Mesendoderm (in vitro differentiated cells): ENCODE results near the gene CROCC.

ENCODE experiments used
- DNase-seq: peaks from one replicate; pipeline ENCODE4 v3.0.0; 2013
- H2AK5ac ChIP-seq: 2 replicates; pipeline ENCODE4 v1.6.1; 2013; ENCODE audit warnings: low read length, inconsistent platforms
- H2BK120ac ChIP-seq: 2 replicates; pipeline ENCODE4 v1.6.1; 2013; ENCODE audit warnings: low read depth, mild to moderate bottlenecking, low read length, moderate library complexity, mixed read lengths
- H2BK15ac ChIP-seq: replicated peaks from 2 replicates; pipeline ENCODE4 v1.6.1; 2013; ENCODE audit warnings: low read depth, mild to moderate bottlenecking, moderate library complexity
- H2BK5ac ChIP-seq: 2 replicates; pipeline ENCODE4 v1.6.1; 2013; ENCODE audit warnings: low read length, inconsistent platforms
- H3K18ac ChIP-seq: 2 replicates; pipeline ENCODE4 v1.6.1; 2013; ENCODE audit warnings: mild to moderate bottlenecking, low read length, mixed read lengths
- H3K23ac ChIP-seq: one replicate; pipeline ENCODE4 v1.6.1; 2013; ENCODE audit warnings: low read length
- H3K27ac ChIP-seq: 2 replicates; pipeline ENCODE4 v1.5.1; 2013; ENCODE audit warnings: low read depth, mild to moderate bottlenecking, inconsistent platforms, low read length, moderate library complexity
- H3K27me3 ChIP-seq: 2 replicates; pipeline ENCODE4 v1.6.1; 2013; ENCODE audit warnings: low read length, control low read depth, mild to moderate bottlenecking, inconsistent platforms; ENCODE audit not compliant: insufficient read depth, poor library complexity
- H3K36me3 ChIP-seq: 2 replicates; pipeline ENCODE4 v1.6.1; 2013; ENCODE audit warnings: low read length, inconsistent platforms; ENCODE audit not compliant: control insufficient read depth, insufficient read depth
- H3K4ac ChIP-seq: one replicate; pipeline ENCODE4 v1.6.1; 2013; ENCODE audit warnings: low read depth, mild to moderate bottlenecking, low read length, moderate library complexity
- H3K4me1 ChIP-seq: 2 replicates; pipeline ENCODE4 v1.6.1; 2013; ENCODE audit warnings: low read depth, low read length, inconsistent platforms; ENCODE audit not compliant: control insufficient read depth
- H3K4me2 ChIP-seq: 2 replicates; pipeline ENCODE4 v1.6.1; 2013; ENCODE audit warnings: low read length
- H3K4me3 ChIP-seq: 2 replicates; pipeline ENCODE4 v1.5.1; 2013; ENCODE audit warnings: mild to moderate bottlenecking, low read length
- H3K56ac ChIP-seq: one replicate; pipeline ENCODE4 v1.6.1; 2013; ENCODE audit warnings: low read length
- H3K79me1 ChIP-seq: 2 replicates; pipeline ENCODE4 v1.6.1; 2013; ENCODE audit warnings: low read length, inconsistent platforms
- H3K79me2 ChIP-seq: 2 replicates; pipeline ENCODE4 v1.6.1; 2013; ENCODE audit warnings: mild to moderate bottlenecking, low read length; ENCODE audit not compliant: control insufficient read depth, insufficient read depth
- H3K9ac ChIP-seq: 2 replicates; pipeline ENCODE4 v1.6.1; 2013; ENCODE audit warnings: low read length, inconsistent platforms
- H4K5ac ChIP-seq: one replicate; pipeline ENCODE4 v1.6.1; 2013; ENCODE audit warnings: low read length
- H4K8ac ChIP-seq: one replicate; pipeline ENCODE4 v1.6.1; 2013; ENCODE audit warnings: low read depth, mild to moderate bottlenecking, control low read depth, low read length, moderate library complexity
- WGBS: extraction: QIAGEN DNeasy Blood & Tissue Kit; methylation state at CpG from one replicate; pipeline ENCODE4 v1.1.7; 2013; ENCODE audit warnings: low lambda C conversion rate, missing lambda C conversion rate; ENCODE audit not compliant: insufficient coverage; ENCODE audit errors: extremely low coverage; 5-methylcytosine and 5-hydroxymethylcytosine counted together

Gene CROCC

DNA sequence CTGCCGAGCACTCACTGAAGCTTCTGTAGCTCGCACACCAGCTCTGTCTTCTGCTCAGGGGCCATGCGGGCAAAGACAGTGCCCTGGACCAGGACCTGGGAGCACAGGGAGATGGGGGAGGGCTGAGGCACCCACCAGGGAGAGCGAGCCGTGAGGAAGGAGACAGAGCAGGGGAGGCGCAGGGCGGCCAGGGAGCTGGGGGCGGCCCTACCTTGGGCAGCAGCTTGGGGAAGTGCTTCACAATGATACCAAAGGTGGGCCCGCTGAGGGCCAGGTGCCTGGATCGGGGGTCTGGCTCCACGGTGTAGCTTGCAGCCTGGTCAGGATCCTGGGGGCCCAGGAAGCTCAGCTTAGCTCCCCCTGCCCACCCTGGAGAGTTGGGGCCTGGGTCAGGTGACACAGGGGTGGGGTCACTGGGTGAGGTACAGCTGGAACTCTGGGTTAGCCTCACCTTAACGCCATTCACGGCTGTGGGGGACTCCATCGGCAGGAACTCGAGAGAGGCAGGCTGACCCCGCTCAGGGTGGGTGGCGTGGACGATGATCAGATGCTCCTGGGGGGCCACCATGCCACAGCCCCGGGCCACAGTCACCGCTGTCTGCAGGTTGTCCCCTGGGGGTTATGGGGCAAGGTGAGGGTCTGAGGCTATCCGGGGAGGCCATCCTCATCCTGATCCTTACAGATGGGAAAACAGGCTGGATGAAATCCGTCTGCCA is 68.1 kb downstream of the CROCC start:
- no CpG with 5 or more reads among the region's 22 CpGs for WGBS
- H3K18ac ChIP-seq = no peak overlapping the region

DNA sequence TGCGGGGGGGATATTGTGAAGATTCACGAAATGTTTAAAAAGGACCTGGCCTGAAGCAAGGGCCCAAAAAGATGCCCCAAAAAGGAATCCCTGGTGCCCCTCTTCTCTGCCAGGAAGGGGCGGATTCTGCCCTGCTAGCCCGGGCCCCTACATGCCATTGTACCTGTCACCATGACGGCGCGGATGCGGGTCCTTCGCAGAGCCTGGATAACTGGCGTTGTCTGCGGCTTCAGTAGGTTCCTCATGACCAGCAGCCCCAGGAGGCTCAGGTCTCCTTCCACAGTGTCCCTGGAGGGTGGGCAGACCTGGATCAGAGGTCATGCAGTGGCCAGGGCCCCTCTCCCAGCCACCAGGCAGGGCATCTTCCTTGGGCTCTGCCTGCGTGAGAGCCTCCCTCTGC is 69.8 kb downstream of the CROCC start:
- Histone ChIP-seq H3K9ac (no peak overlapping the region), H3K79me1 (no peaks in the 10 kb centered on the region), H3K56ac (no peak overlapping the region), H3K4me3 (no peak overlapping the region), H4K5ac (no peak overlapping the region), H3K27ac (no peak overlapping the region), H3K4ac (no peak overlapping the region), H2AK5ac (no peak overlapping the region), H3K4me1 (no peaks in the 10 kb centered on the region), H3K79me2 (no peaks in the 10 kb centered on the region), H3K4me2 (no peak overlapping the region), H2BK15ac (no peak overlapping the region), H3K18ac (no peak overlapping the region), H3K23ac (no peak overlapping the region), H3K27me3 (no peaks in the 10 kb centered on the region), H2BK120ac (no peak overlapping the region), H2BK5ac (no peak overlapping the region), H3K36me3 (no peaks in the 10 kb centered on the region), H4K8ac (no peak overlapping the region)
- WGBS = no CpG with 5 or more reads among the region's 12 CpGs
- DNase-seq = no peak

More for the DNA sequence above, 68.1 kb downstream of the CROCC start:
- no peaks in the 10 kb centered on the region for H3K27me3 ChIP-seq
- no peak overlapping the region for H2BK15ac ChIP-seq
- no peak overlapping the region for H3K27ac ChIP-seq
- H3K4me3 ChIP-seq = no peak overlapping the region
- H4K8ac ChIP-seq = no peak overlapping the region
- H3K4me2 ChIP-seq = no peak overlapping the region
- H2BK120ac ChIP-seq = no peak overlapping the region
- no peak overlapping the region for H4K5ac ChIP-seq
- no peaks in the 10 kb centered on the region for H3K79me2 ChIP-seq
- H2AK5ac ChIP-seq = no peak overlapping the region
- H3K4me1 ChIP-seq = no peaks in the 10 kb centered on the region
- H3K79me1 ChIP-seq = no peaks in the 10 kb centered on the region
- H3K36me3 ChIP-seq = no peaks in the 10 kb centered on the region
- no peak overlapping the region for H3K56ac ChIP-seq
- H3K4ac ChIP-seq = no peak overlapping the region
- DNase-seq = no peak
- no peak overlapping the region for H2BK5ac ChIP-seq
- H3K23ac ChIP-seq = no peak overlapping the region
- no peak overlapping the region for H3K9ac ChIP-seq

DNA sequence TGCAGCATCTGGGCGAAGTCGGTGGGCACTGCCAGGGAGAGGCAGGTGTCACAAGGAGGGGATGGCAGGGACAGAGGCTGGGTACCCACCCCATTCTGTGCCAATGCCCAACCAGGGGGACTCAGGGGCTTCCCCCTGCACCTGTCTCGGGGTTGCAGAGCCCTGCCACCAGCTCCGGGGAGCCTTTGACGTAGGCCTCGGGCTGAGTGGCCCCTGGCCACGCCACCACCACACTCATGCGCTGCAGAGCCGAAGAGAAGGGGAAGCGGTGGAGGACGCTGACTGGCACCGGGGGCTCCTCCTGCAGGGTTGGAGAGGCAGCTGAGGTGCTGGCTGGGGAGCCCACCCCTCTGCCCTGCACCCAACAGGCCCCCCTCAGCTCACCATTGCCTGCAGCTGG is 70.4 kb downstream of the CROCC start:
- H3K18ac ChIP-seq = no peak overlapping the region
- H3K27me3 ChIP-seq = no peaks in the 10 kb centered on the region
- no peak for DNase-seq
- H3K9ac ChIP-seq = no peak overlapping the region
- no peaks in the 10 kb centered on the region for H3K4me1 ChIP-seq
- H3K79me1 ChIP-seq = no peaks in the 10 kb centered on the region
- H3K4me2 ChIP-seq = no peak overlapping the region
- H3K4ac ChIP-seq = no peak overlapping the region
- no CpG with 5 or more reads among the region's 12 CpGs for WGBS
- no peak overlapping the region for H2BK15ac ChIP-seq
- no peak overlapping the region for H3K27ac ChIP-seq
- no peak overlapping the region for H3K56ac ChIP-seq
- H4K8ac ChIP-seq = no peak overlapping the region
- H3K79me2 ChIP-seq = no peaks in the 10 kb centered on the region
- H2BK120ac ChIP-seq = no peak overlapping the region
- no peak overlapping the region for H4K5ac ChIP-seq
- no peak overlapping the region for H2BK5ac ChIP-seq
- no peak overlapping the region for H3K4me3 ChIP-seq
- no peak overlapping the region for H3K23ac ChIP-seq
- peaks cover 2% of the 10 kb centered on the region for H3K36me3 ChIP-seq
- no peak overlapping the region for H2AK5ac ChIP-seq

DNA sequence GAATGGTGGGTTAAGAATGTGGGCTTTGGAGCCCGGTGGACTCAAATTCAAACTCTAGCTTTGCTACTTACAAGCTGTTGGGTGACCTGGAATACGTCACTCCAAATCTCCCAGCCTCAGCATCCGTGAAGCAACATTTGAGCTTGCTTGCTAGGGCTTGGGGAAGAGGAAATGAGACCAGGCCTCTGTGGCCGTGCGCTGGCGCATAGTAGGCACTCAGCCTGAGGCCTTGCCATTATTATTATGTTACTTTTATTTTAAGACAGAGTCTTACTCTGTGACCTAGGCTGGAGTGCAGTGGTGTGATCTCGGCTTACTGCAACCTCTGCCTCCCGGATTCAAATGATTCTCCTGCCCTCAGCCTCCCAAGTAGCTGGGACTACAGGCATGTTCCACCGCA is 70.9 kb downstream of the CROCC start:
- Histone ChIP-seq H4K8ac (no peak overlapping the region), H3K4me2 (no peak overlapping the region), H3K4me3 (no peak overlapping the region), H2BK120ac (no peak overlapping the region), H3K4ac (no peak overlapping the region), H4K5ac (no peak overlapping the region), H3K56ac (no peak overlapping the region), H2BK15ac (no peak overlapping the region), H2AK5ac (no peak overlapping the region), H3K27ac (no peak overlapping the region), H3K4me1 (no peaks in the 10 kb centered on the region), H3K79me1 (no peaks in the 10 kb centered on the region), H3K79me2 (no peaks in the 10 kb centered on the region), H3K27me3 (no peaks in the 10 kb centered on the region), H3K18ac (no peak overlapping the region), H2BK5ac (no peak overlapping the region), H3K23ac (no peak overlapping the region), H3K9ac (no peak overlapping the region), H3K36me3 (peaks cover 2% of the 10 kb centered on the region)
- no CpG with 5 or more reads among the region's 9 CpGs for WGBS
- DNase-seq = no peak

DNA sequence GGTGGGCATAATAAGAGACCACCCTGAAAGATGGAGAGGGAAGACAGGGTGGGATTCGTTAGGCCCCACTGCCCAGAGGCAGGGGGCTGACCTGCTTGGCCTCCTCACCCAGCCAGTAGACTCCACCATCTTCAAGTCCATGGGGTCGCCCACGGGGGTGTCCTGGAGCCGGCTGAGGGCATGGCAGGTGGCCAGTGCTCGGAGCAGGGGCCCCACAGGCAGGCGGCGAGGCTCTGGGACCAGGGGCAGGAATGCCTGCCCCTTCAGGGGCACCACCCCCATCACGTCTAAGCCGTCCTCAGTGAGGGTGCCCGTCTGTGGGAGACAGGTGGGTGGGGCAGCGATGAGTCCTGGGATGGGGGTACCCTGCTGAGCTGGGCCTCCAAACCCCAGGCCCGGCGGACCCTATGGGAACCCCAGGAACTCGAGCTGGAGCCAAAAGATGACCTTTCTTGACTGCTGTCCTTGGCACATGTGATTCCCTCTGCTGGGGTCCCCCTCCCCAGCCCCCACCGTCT is 71.8 kb downstream of the CROCC start:
- Histone ChIP-seq H3K79me2 (no peaks in the 10 kb centered on the region), H3K4me2 (no peak overlapping the region), H2BK15ac (no peak overlapping the region), H3K27me3 (no peaks in the 10 kb centered on the region), H4K5ac (no peak overlapping the region), H3K27ac (no peak overlapping the region), H3K56ac (no peak overlapping the region), H3K79me1 (no peaks in the 10 kb centered on the region), H3K4me3 (no peak overlapping the region), H3K9ac (no peak overlapping the region), H4K8ac (no peak overlapping the region), H3K36me3 (peaks cover 3% of the 10 kb centered on the region), H3K23ac (no peak overlapping the region), H3K18ac (no peak overlapping the region), H3K4ac (no peak overlapping the region), H2BK120ac (no peak overlapping the region), H2AK5ac (no peak overlapping the region), H3K4me1 (no peaks in the 10 kb centered on the region), H2BK5ac (no peak overlapping the region)
- DNase-seq = no peak
- no CpG with 5 or more reads among the region's 15 CpGs for WGBS

DNA sequence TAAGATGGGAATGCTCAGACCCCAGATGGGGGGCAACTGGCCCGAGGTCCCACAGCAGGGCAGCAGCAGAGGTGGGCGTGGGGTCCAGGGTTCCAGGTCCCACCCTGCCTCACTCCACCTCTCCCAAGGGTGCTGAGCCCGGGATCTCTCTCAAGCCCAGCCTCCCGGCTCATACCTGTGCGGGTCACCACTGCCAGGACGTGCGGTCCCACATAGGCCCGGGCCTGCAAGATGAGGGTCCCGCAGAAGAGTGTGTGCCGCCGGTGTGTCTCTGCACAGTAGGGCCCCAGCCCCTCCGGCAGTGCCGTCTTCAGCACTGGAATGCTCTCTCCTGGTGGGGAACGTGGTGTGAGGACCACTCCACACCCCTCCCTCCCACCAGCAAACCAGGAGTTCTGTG is 75.1 kb downstream of the CROCC start:
- no peak overlapping the region for H3K4ac ChIP-seq
- no peak overlapping the region for H3K9ac ChIP-seq
- H3K18ac ChIP-seq = no peak overlapping the region
- H3K23ac ChIP-seq = no peak overlapping the region
- H3K4me1 ChIP-seq = no peaks in the 10 kb centered on the region
- H3K4me3 ChIP-seq = no peak overlapping the region
- H3K27ac ChIP-seq = no peak overlapping the region
- no peak overlapping the region for H3K4me2 ChIP-seq
- no peak overlapping the region for H2BK120ac ChIP-seq
- WGBS = no CpG with 5 or more reads among the region's 14 CpGs
- H3K36me3 ChIP-seq = peaks cover 6% of the 10 kb centered on the region
- H3K79me1 ChIP-seq = no peaks in the 10 kb centered on the region
- no peak for DNase-seq
- no peak overlapping the region for H4K8ac ChIP-seq
- no peak overlapping the region for H2BK15ac ChIP-seq
- H2BK5ac ChIP-seq = no peak overlapping the region
- H3K27me3 ChIP-seq = no peaks in the 10 kb centered on the region
- H3K79me2 ChIP-seq = no peaks in the 10 kb centered on the region
- H4K5ac ChIP-seq = no peak overlapping the region
- H2AK5ac ChIP-seq = no peak overlapping the region
- no peak overlapping the region for H3K56ac ChIP-seq
